Measurements from ENCODE around the gene RTL9. TPM values are rescaled to one million over a fixed set of nuclear protein-coding genes. Genes with fewer than 3 reads are reported as not detected.
"Not testable (repeated sequence)": the region's sequence is repeated elsewhere in the genome, so short reads cannot be mapped to it uniquely, and the experiment has no call there.

Gene RTL9
- total RNA-seq, 1 donor from 2014 or later = not detected

- no peaks in the 10 kb centered on the region for H3K36me3 Mint-ChIP-seq (ENCODE audit: low read depth)
- intact Hi-C loops (cut with micrococcal nuclease) = no loop called here
- H3K27me3 Mint-ChIP-seq = peaks cover 5% of the 10 kb centered on the region
Measured at GRCh38 chrX:110404376-110404775, 45.7 kb downstream of the RTL9 start.

GRCh38 chrX:110406250-110406649 is 47.6 kb downstream of the RTL9 start:
- H3K27me3 Mint-ChIP-seq; H3K27ac Mint-ChIP-seq; H3K4me3 Mint-ChIP-seq; H3K36me3 Mint-ChIP-seq (ENCODE audit: low read depth); intact Hi-C loops (cut with micrococcal nuclease); H3K9me3 Mint-ChIP-seq; DNase-seq; H3K4me1 Mint-ChIP-seq: not testable (repeated sequence)

More at GRCh38 chrX:110404376-110404775, 45.7 kb downstream of the RTL9 start:
- no peak overlapping the region for H3K4me3 Mint-ChIP-seq
- DNase-seq = no peak
- no peaks in the 10 kb centered on the region for H3K4me1 Mint-ChIP-seq
- no peaks in the 10 kb centered on the region for H3K9me3 Mint-ChIP-seq
- H3K27ac Mint-ChIP-seq = no peak overlapping the region

DNA sequence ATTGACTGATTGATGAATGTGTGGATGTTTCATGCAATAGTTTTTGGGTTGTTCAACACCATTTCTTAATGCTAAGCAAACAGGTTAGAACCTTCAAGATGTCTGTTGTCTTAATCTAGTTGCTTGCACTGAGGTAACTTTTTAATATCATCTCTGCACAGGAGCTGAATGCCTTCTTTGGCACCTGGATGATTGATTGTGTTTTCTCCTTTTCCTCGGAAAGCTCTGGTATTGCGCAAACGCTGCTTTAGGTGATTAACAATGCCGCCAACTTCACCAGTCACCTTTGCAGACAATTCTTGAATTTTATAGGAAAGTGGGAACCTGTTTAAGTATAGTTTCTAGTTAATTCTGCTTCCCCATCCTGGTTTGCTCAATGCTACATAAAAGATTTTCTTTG is 48.2 kb downstream of the RTL9 start:
- DNase-seq = no peak
- intact Hi-C loops (cut with micrococcal nuclease) = no loop called here
- Mint-ChIP-seq H3K27me3 (no peaks in the 10 kb centered on the region), H3K36me3 (ENCODE audit: low read depth) (no peaks in the 10 kb centered on the region), H3K4me1 (peaks cover 4% of the 10 kb centered on the region), H3K4me3 (no peak overlapping the region), H3K27ac (no peak overlapping the region), H3K9me3 (no peaks in the 10 kb centered on the region)

DNA sequence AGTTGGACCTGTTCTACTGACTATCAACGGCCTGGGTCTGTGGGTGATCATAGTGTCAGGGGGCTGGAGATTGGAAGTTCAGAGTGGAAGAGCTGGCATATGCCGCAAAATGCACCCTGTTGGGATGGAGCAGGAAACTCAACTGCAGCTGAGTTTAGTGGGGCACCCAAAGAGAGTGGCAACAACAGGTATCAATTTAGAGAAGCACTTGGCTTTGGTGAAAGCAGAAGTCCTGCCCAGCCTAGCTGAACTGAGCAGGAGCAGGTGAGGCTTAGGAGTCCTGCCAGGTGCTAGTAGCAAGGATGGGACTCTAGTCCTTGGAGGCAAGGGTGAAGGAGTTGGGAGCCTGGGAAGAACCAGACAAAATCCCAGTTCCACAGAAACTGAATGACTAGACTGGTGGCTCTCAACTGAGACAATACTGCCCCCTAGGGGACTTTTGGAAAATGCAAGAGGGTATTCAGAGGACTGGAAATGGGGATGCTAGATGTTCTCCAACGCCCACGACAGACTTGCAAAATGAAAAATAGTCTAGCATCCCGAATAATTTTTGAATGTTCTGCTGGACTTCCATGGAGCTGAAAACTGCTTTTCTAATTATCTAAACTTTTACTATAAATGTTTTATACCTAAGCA is 49.4 kb downstream of the RTL9 start:
- DNase-seq = peak; percentile 85
- no peaks in the 10 kb centered on the region for H3K36me3 Mint-ChIP-seq (ENCODE audit: low read depth)
- H3K27ac Mint-ChIP-seq = no peak overlapping the region
- peaks cover 5% of the 10 kb centered on the region for H3K4me1 Mint-ChIP-seq
- H3K9me3 Mint-ChIP-seq = no peaks in the 10 kb centered on the region
- no peak overlapping the region for H3K4me3 Mint-ChIP-seq
- peaks cover under 1% of the 10 kb centered on the region for H3K27me3 Mint-ChIP-seq
- intact Hi-C loops (cut with micrococcal nuclease) = loop anchor here (1.0 kb wide), 3 partner anchors 248 to 262 kb away; no protein-coding TSS in a partner anchor

Other genes starting within 250 kb of the RTL9 start
- 12.2 and 15.0 TPM in 2 replicates for gene AMMECR1, start 40.8 kb upstream of the RTL9 start, total RNA-seq

Data from activated CD4-positive, alpha-beta T cell treated with anti-CD3 and anti-CD28 coated beads, Interleukin-2, amount 10 ng/mL, durations not matched to agents 24 days and 14 days (primary cell).